SK-N-SH treated with all-trans-retinoic acid at 6 μM for 48 hours (cell line): ENCODE measurements around the gene DNAJC4.

Experiments used
- ATAC-seq: fragments of 200-7000 bp; cut with Tn5 transposase; 3 replicates; pipeline ENCODE4 v1.9.1; 2020; ENCODE audit warnings: mild to moderate bottlenecking, moderate library complexity
- ARNTL ChIP-seq: fragments of 450-650 bp; formaldehyde crosslinking; IDR thresholded peaks from 2 replicates; pipeline ENCODE4 v1.5.0; 2020; ENCODE audit warnings: low read depth, mild to moderate bottlenecking, moderate library complexity, borderline replicate concordance
- BACH2 ChIP-seq: fragments of 250-450 bp; sonication (Bioruptor Pico); IDR thresholded peaks from 2 replicates; pipeline ENCODE4 v1.9.0; 2021; ENCODE audit warnings: mild to moderate bottlenecking, borderline replicate concordance
- CREB5 ChIP-seq: fragments of 250-450 bp; sonication (Bioruptor Pico); IDR thresholded peaks from 2 replicates; pipeline ENCODE4 v1.5.1; 2020; ENCODE audit warnings: low read depth, mild to moderate bottlenecking, moderate library complexity
- CSDC2 ChIP-seq: fragments of 250-450 bp; sonication (Bioruptor Pico); IDR thresholded peaks from 2 replicates; pipeline ENCODE4 v1.5.0; 2020; ENCODE audit warnings: mild to moderate bottlenecking, moderate library complexity
- CSRNP3 ChIP-seq: fragments of 250-450 bp; sonication (Bioruptor Pico); IDR thresholded peaks from 2 replicates; pipeline ENCODE4 v1.5.1; 2021; ENCODE audit warnings: mild to moderate bottlenecking, moderate library complexity
- ESRRG ChIP-seq: fragments of 250-450 bp; sonication (Bioruptor Pico); IDR thresholded peaks from 2 replicates; pipeline ENCODE4 v1.6.1; 2021; ENCODE audit warnings: mild to moderate bottlenecking
- GLIS3 ChIP-seq: fragments of 250-450 bp; sonication (Bioruptor Pico); IDR thresholded peaks from 2 replicates; pipeline ENCODE4 v1.5.0; 2020; ENCODE audit warnings: mild to moderate bottlenecking, moderate library complexity
- ISL1 ChIP-seq: fragments of 250-450 bp; sonication (Bioruptor Pico); IDR thresholded peaks from 2 replicates; pipeline ENCODE4 v2.1.2; 2022; ENCODE audit warnings: mild to moderate bottlenecking, moderate library complexity
- OSR1 ChIP-seq: fragments of 250-450 bp; sonication (Bioruptor Pico); IDR thresholded peaks from 2 replicates; pipeline ENCODE4 v1.8.0; 2022; ENCODE audit warnings: moderate library complexity, mild to moderate bottlenecking, inconsistent platforms
- PATZ1 ChIP-seq: fragments of 250-450 bp; sonication (Bioruptor Pico); IDR thresholded peaks from 2 replicates; pipeline ENCODE4 v1.8.0; 2020; ENCODE audit warnings: mild to moderate bottlenecking, moderate library complexity, borderline replicate concordance
- PPARA ChIP-seq: fragments of 250-450 bp; sonication (Bioruptor Pico); IDR thresholded peaks from 2 replicates; pipeline ENCODE4 v1.5.0; 2020; ENCODE audit warnings: mild to moderate bottlenecking, borderline replicate concordance
- RARB ChIP-seq: fragments of 250-450 bp; sonication (Bioruptor Pico); IDR thresholded peaks from 2 replicates; pipeline ENCODE4 v1.8.0; 2021; ENCODE audit warnings: mild to moderate bottlenecking, moderate library complexity
- SNAI2 ChIP-seq: fragments of 250-450 bp; sonication (Bioruptor Pico); IDR thresholded peaks from 2 replicates; pipeline ENCODE4 v1.5.0; 2020; ENCODE audit warnings: mild to moderate bottlenecking, moderate library complexity
- TOX ChIP-seq: fragments of 250-450 bp; sonication (Bioruptor Pico); IDR thresholded peaks from 2 replicates; pipeline ENCODE4 v1.8.0; 2021; ENCODE audit warnings: mild to moderate bottlenecking, moderate library complexity, borderline replicate concordance
- TSHZ2 ChIP-seq: fragments of 250-450 bp; sonication (Bioruptor Pico); IDR thresholded peaks from 2 replicates; pipeline ENCODE4 v1.5.0; 2020; ENCODE audit warnings: mild to moderate bottlenecking, moderate library complexity
- ZC3H10 ChIP-seq: fragments of 250-450 bp; sonication (Bioruptor Pico); IDR thresholded peaks from 2 replicates; pipeline ENCODE4 v1.5.1; 2021; ENCODE audit warnings: mild to moderate bottlenecking, moderate library complexity
- ZFP3 ChIP-seq: fragments of 250-450 bp; sonication (Bioruptor Pico); IDR thresholded peaks from 2 replicates; pipeline ENCODE4 v1.5.0; 2020; ENCODE audit warnings: mild to moderate bottlenecking, moderate library complexity
- ZFP30 ChIP-seq: fragments of 450-650 bp; formaldehyde crosslinking; IDR thresholded peaks from 2 replicates; pipeline ENCODE4 v1.5.0; 2022; ENCODE audit warnings: mild to moderate bottlenecking, moderate library complexity
- ZNF565 ChIP-seq: fragments of 450-650 bp; formaldehyde crosslinking; conservative IDR thresholded peaks from 2 replicates; pipeline ENCODE4 v1.5.0; 2020; ENCODE audit warnings: low read depth, mild to moderate bottlenecking, moderate library complexity
- ZNF70 ChIP-seq: fragments of 450-650 bp; formaldehyde crosslinking; IDR thresholded peaks from 2 replicates; pipeline ENCODE4 v1.5.0; 2020; ENCODE audit warnings: mild to moderate bottlenecking, moderate library complexity
- ZNF8 ChIP-seq: fragments of 450-650 bp; formaldehyde crosslinking; IDR thresholded peaks from 2 replicates; pipeline ENCODE4 v1.5.0; 2020; ENCODE audit warnings: mild to moderate bottlenecking, moderate library complexity

The DNAJC4 gene

GRCh38 chr11:64259533-64260067, 29.3 kb downstream of the DNAJC4 start:
- TF ChIP-seq PATZ1 (CRISPR knock-in tag) (no peak), GLIS3 (CRISPR knock-in tag) (no peak), PPARA (CRISPR knock-in tag) (no peak), ISL1 (no peak), ZNF8 (CRISPR knock-in tag) (no peak), TSHZ2 (CRISPR knock-in tag) (no peak), ZFP3 (no peak), SNAI2 (CRISPR knock-in tag) (no peak), OSR1 (CRISPR knock-in tag) (no peak), ZNF70 (CRISPR knock-in tag) (no peak), CSRNP3 (CRISPR knock-in tag) (no peak), ZNF565 (CRISPR knock-in tag) (no peak)
- no peak for ATAC-seq

- TF ChIP-seq RARB, result no peak
- TF ChIP-seq PPARA (CRISPR knock-in tag), result no peak
- TF ChIP-seq ZC3H10 (CRISPR knock-in tag), result no peak
- TF ChIP-seq ZNF565 (CRISPR knock-in tag), result no peak
- no peak for TF ChIP-seq PATZ1 (CRISPR knock-in tag)
- no peak for TF ChIP-seq ESRRG (CRISPR knock-in tag)
- no peak for TF ChIP-seq CREB5 (CRISPR knock-in tag)
- no peak for TF ChIP-seq CSRNP3 (CRISPR knock-in tag)
- no peak for TF ChIP-seq ARNTL (CRISPR knock-in tag)
- no peak for TF ChIP-seq SNAI2 (CRISPR knock-in tag)
- TF ChIP-seq BACH2, result no peak
- TF ChIP-seq GLIS3 (CRISPR knock-in tag), result no peak
- no peak for TF ChIP-seq CSDC2
- no peak for TF ChIP-seq ZNF70 (CRISPR knock-in tag)
- TF ChIP-seq TOX (CRISPR knock-in tag), result no peak
- no peak for TF ChIP-seq ZFP3
- no peak for TF ChIP-seq ZNF8 (CRISPR knock-in tag)
- no peak for TF ChIP-seq ZFP30 (CRISPR knock-in tag)
- TF ChIP-seq TSHZ2 (CRISPR knock-in tag), result no peak
- ATAC-seq, result no peak
Measured at GRCh38 chr11:64260147-64260708, 29.9 kb downstream of the DNAJC4 start.
